HUES6 (cell line): ENCODE results near the gene BMS1.
A peak's percentile ranks its signal among the peaks of the same experiment; 100 is the strongest.
"Not testable (repeated sequence)": the region's sequence is repeated elsewhere in the genome, so short reads cannot be mapped to it uniquely, and the experiment has no call there.

Experiments used
- H3K27ac ChIP-seq: 2 replicates; pipeline ENCODE4 v1.7.0; 2013; ENCODE audit warnings: low read depth, mild to moderate bottlenecking, low read length, inconsistent platforms
- H3K27me3 ChIP-seq: 2 replicates; pipeline ENCODE4 v1.6.1; 2013; ENCODE audit warnings: low read length; ENCODE audit not compliant: control insufficient read depth, insufficient read depth
- H3K36me3 ChIP-seq: 2 replicates; pipeline ENCODE4 v1.6.1; 2013; ENCODE audit warnings: low read length; ENCODE audit not compliant: control insufficient read depth, insufficient read depth
- H3K4me1 ChIP-seq: 2 replicates; pipeline ENCODE4 v1.6.1; 2013; ENCODE audit warnings: low read length; ENCODE audit not compliant: control insufficient read depth, insufficient read depth
- H3K4me3 ChIP-seq: 2 replicates; pipeline ENCODE4 v1.5.1; 2013; ENCODE audit warnings: low read depth, low read length
- H3K9ac ChIP-seq: one replicate; pipeline ENCODE4 v1.6.1; 2013; ENCODE audit warnings: mild to moderate bottlenecking, low read length
- H3K9me3 ChIP-seq: 2 replicates; pipeline ENCODE4 v1.6.1; 2013; ENCODE audit warnings: low read depth, low read length; ENCODE audit not compliant: control insufficient read depth, insufficient read depth

BMS1 gene

GRCh38 chr10:42795701-42796100 lies 13.1 kb downstream of the BMS1 start:
- Histone ChIP-seq H3K27me3 (no peaks in the 10 kb centered on the region), H3K27ac (no peak overlapping the region), H3K9ac (no peak overlapping the region), H3K9me3 (no peaks in the 10 kb centered on the region), H3K4me1 (no peaks in the 10 kb centered on the region), H3K4me3 (no peak overlapping the region), H3K36me3 (peaks cover 95% of the 10 kb centered on the region)

- H3K9ac ChIP-seq = no peak overlapping the region
- H3K9me3 ChIP-seq = no peaks in the 10 kb centered on the region
- H3K36me3 ChIP-seq = peaks cover 92% of the 10 kb centered on the region
- no peak overlapping the region for H3K4me3 ChIP-seq
- H3K27me3 ChIP-seq = no peaks in the 10 kb centered on the region
- H3K27ac ChIP-seq = no peak overlapping the region
- H3K4me1 ChIP-seq = no peaks in the 10 kb centered on the region
These were observed 18.5 kb downstream of the BMS1 start for GRCh38 chr10:42801135-42801534.

- Histone ChIP-seq H3K9ac (no peak overlapping the region), H3K36me3 (peaks cover 91% of the 10 kb centered on the region), H3K4me1 (no peaks in the 10 kb centered on the region), H3K4me3 (no peak overlapping the region), H3K27ac (no peak overlapping the region), H3K27me3 (no peaks in the 10 kb centered on the region), H3K9me3 (no peaks in the 10 kb centered on the region)
These were observed 20.3 kb downstream of the BMS1 start for GRCh38 chr10:42802876-42803275.

GRCh38 chr10:42809676-42810075 lies 27.1 kb downstream of the BMS1 start:
- Histone ChIP-seq H3K9ac (no peak overlapping the region), H3K27ac (no peak overlapping the region), H3K4me3 (no peak overlapping the region), H3K27me3 (no peaks in the 10 kb centered on the region), H3K9me3 (peaks cover 2% of the 10 kb centered on the region; the same call in 1 of the 2 replicates), H3K36me3 (peaks cover 71% of the 10 kb centered on the region), H3K4me1 (peaks cover 7% of the 10 kb centered on the region; the same call in 1 of the 2 replicates)

GRCh38 chr10:42812028-42812427 lies 29.4 kb downstream of the BMS1 start:
- no peak overlapping the region for H3K4me3 ChIP-seq
- H3K36me3 ChIP-seq = peaks cover 56% of the 10 kb centered on the region
- peaks cover 2% of the 10 kb centered on the region; the same call in 1 of the 2 replicates for H3K9me3 ChIP-seq

GRCh38 chr10:42813989-42814687 lies 31.5 kb downstream of the BMS1 start:
- Histone ChIP-seq H3K36me3 (peaks cover 55% of the 10 kb centered on the region), H3K4me1 (peaks cover 29% of the 10 kb centered on the region)
- not testable (repeated sequence) for H3K4me3 ChIP-seq, H3K27ac ChIP-seq, H3K9me3 ChIP-seq, H3K27me3 ChIP-seq, H3K9ac ChIP-seq

More at GRCh38 chr10:42812028-42812427, 29.4 kb downstream of the BMS1 start:
- Histone ChIP-seq H3K9ac (no peak overlapping the region), H3K27ac (no peak overlapping the region), H3K27me3 (no peaks in the 10 kb centered on the region), H3K4me1 (peaks cover 14% of the 10 kb centered on the region)

- H3K4me3 ChIP-seq = peak overlapping the region; percentile 30
- not testable (repeated sequence) for H3K27me3 ChIP-seq
These were observed 33.7 kb downstream of the BMS1 start for GRCh38 chr10:42816334-42816733.

GRCh38 chr10:42816912-42817311 lies 34.3 kb downstream of the BMS1 start:
- Histone ChIP-seq H3K9ac (peak overlapping the region; percentile 69), H3K4me1 (peaks cover 29% of the 10 kb centered on the region), H3K4me3 (peak overlapping the region; percentile 30), H3K9me3 (peaks cover 2% of the 10 kb centered on the region; the same call in 1 of the 2 replicates), H3K36me3 (peaks cover 53% of the 10 kb centered on the region), H3K27me3 (no peaks in the 10 kb centered on the region), H3K27ac (peak overlapping the region; percentile 77)

More at GRCh38 chr10:42816334-42816733, 33.7 kb downstream of the BMS1 start:
- H3K4me1 ChIP-seq = peaks cover 29% of the 10 kb centered on the region
- peak overlapping the region; percentile 69 for H3K9ac ChIP-seq
- peaks cover 50% of the 10 kb centered on the region for H3K36me3 ChIP-seq
- not testable (repeated sequence) for H3K9me3 ChIP-seq
- H3K27ac ChIP-seq = peak overlapping the region; percentile 77

- not testable (repeated sequence) for H3K27me3 ChIP-seq, H3K4me3 ChIP-seq, H3K9me3 ChIP-seq
- Histone ChIP-seq H3K36me3 (peaks cover 51% of the 10 kb centered on the region), H3K9ac (peak overlapping the region; percentile 45), H3K4me1 (peaks cover 25% of the 10 kb centered on the region), H3K27ac (peak overlapping the region; percentile 77)
These were observed 34.8 kb downstream of the BMS1 start for GRCh38 chr10:42817417-42817816.

GRCh38 chr10:42826759-42827158 lies 44.2 kb downstream of the BMS1 start:
- not testable (repeated sequence) for H3K27ac ChIP-seq, H3K9me3 ChIP-seq, H3K27me3 ChIP-seq, H3K9ac ChIP-seq, H3K4me3 ChIP-seq
- H3K4me1 ChIP-seq = peaks cover 19% of the 10 kb centered on the region
- peaks cover 70% of the 10 kb centered on the region for H3K36me3 ChIP-seq

- peaks cover 71% of the 10 kb centered on the region for H3K36me3 ChIP-seq
- H3K27ac ChIP-seq = no peak overlapping the region
- H3K9ac ChIP-seq = no peak overlapping the region
- peaks cover 19% of the 10 kb centered on the region for H3K4me1 ChIP-seq
- no peak overlapping the region for H3K4me3 ChIP-seq
- H3K27me3 ChIP-seq = no peaks in the 10 kb centered on the region
- no peaks in the 10 kb centered on the region for H3K9me3 ChIP-seq
These were observed 44.6 kb downstream of the BMS1 start for GRCh38 chr10:42827201-42827600.
